Mucosa of descending colon (tissue), 3 donors: Measurements from ENCODE around the gene KCNG2. TPM values are rescaled to one million over a fixed set of nuclear protein-coding genes. Genes with fewer than 3 reads are reported as not detected.

Source experiments
- ATAC-seq: fragments of 200-7000 bp; cut with Tn5 transposase; one replicate; pipeline ENCODE4 v1.9.1; 2020; ENCODE audit warnings: mild to moderate bottlenecking, moderate library complexity
- DNase-seq, 3 donors: peaks; one replicate each; pipeline ENCODE4 v3.0.0-alpha.2; 2020
- H3K36me3 ChIP-seq: fragments of 200-600 bp; one replicate; pipeline ENCODE4 v1.8.0; 2021; ENCODE audit warnings: low read depth, mild to moderate bottlenecking
- H3K4me1 ChIP-seq: fragments of 200-600 bp; one replicate; pipeline ENCODE4 v1.8.0; 2021; ENCODE audit warnings: low read depth, mild to moderate bottlenecking
- H3K4me3 ChIP-seq: fragments of 200-600 bp; one replicate; pipeline ENCODE4 v1.8.0; 2021; ENCODE audit warnings: mild to moderate bottlenecking
- H3K9me3 ChIP-seq: fragments of 200-600 bp; one replicate; pipeline ENCODE4 v1.8.0; 2021; ENCODE audit warnings: mild to moderate bottlenecking
- intact Hi-C, 2 donors: fragments of 100-400 bp; cut with DNase I in 1 of 2; cut with micrococcal nuclease in 1 of 2; formaldehyde crosslinking; loops; one replicate each; pipeline versions ENCODE4 v1.11.0 to v1.11.1; 2022; cut with DNase I, micrococcal nuclease
- total RNA-seq, 3 donors: library from RNA; stranded (reverse); fragmentation: NEBNext Ultra II Directional in 2 of 3; extraction: Animal tissue kit (Norgen Biotek cat#: 25700) in 2 of 3; gene quantifications; one replicate each; pipeline versions ENCODE4 v1.2.1 to v1.2.4, GENCODE V29; 2021 to 2023
- TF ChIP-seq, protein P1 (sequence below): fragments of 200-600 bp; IDR thresholded peaks from one replicate; pipeline ENCODE4 v1.8.0; 2022; ENCODE audit warnings: antibody characterized with exemption, mild to moderate bottlenecking
- donor health status: DM: no; HTN: no; CAD: no; lungs with moderate emphysema.
- donor health status: DM: no; HTN: no; CAD: no.
- donor health status: DM: no; HTN: yes; CAD: no.

Gene KCNG2
- total RNA-seq, 3 donors from 2014 or later: 0.19 TPM; not detected in 2

DNA sequence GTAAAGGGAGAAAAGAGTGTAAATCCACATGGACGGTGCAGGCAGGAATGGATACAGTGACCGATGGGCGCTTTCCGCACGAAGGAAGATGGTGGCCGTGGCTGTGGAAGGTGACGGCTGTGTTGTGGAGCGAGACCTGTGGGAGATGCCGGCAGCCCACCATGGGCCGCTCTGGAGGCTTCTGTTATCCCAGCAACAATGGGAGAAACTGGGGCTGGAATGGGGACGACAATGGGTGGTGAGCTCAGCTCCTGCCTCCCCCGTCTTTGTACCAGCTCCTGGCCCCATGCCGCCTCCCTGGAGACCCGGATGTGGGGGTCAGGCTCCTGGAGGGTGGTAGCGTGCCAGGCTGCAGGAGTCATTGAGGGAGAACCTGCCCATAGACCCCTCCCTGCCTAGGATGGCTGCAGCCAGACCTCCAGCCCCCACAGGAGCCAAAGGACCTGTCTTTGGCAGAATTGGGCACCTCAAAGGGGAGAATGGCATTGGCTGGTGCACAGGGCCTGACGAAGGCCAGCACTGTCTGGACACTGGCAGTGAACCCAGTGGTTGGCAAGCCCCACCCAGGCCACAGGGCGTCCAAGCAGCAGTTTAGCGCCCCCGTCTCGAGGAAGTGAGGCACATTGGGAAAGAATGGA lies 81.1 kb downstream of the KCNG2 start:
- TF ChIP-seq, protein P1, sequence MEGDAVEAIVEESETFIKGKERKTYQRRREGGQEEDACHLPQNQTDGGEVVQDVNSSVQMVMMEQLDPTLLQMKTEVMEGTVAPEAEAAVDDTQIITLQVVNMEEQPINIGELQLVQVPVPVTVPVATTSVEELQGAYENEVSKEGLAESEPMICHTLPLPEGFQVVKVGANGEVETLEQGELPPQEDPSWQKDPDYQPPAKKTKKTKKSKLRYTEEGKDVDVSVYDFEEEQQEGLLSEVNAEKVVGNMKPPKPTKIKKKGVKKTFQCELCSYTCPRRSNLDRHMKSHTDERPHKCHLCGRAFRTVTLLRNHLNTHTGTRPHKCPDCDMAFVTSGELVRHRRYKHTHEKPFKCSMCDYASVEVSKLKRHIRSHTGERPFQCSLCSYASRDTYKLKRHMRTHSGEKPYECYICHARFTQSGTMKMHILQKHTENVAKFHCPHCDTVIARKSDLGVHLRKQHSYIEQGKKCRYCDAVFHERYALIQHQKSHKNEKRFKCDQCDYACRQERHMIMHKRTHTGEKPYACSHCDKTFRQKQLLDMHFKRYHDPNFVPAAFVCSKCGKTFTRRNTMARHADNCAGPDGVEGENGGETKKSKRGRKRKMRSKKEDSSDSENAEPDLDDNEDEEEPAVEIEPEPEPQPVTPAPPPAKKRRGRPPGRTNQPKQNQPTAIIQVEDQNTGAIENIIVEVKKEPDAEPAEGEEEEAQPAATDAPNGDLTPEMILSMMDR: no peak
- no peaks in the 10 kb centered on the region for H3K36me3 ChIP-seq
- H3K9me3 ChIP-seq: no peaks in the 10 kb centered on the region
- ATAC-seq (no peak), DNase-seq (no peak)
- intact Hi-C loops: no loop called here
- no peaks in the 10 kb centered on the region for H3K4me1 ChIP-seq
- no peak overlapping the region for H3K4me3 ChIP-seq

GRCh38 chr18:79879566-79879965 lies 81.8 kb downstream of the KCNG2 start:
- no peaks in the 10 kb centered on the region for H3K4me1 ChIP-seq

DNA sequence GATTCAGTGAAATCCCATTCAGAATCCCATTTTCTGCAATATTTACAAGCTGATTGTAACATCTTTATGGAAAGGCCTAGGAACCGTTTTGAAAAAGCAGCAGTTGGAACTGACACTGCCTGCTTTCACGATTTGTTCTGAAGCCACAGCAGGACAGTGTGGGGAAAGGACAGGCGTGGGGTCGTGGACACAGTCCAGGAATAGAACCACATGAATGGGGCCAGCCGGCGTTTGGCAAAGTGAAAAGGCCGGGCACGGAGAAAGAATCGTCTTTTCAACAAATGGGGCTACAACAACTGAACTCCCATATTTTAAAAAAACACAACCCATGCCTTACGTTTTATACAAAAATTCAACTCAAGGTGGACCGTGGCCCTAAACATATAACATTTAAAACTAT lies 84.0 kb downstream of the KCNG2 start:
- no peaks in the 10 kb centered on the region for H3K4me1 ChIP-seq
- TF ChIP-seq, protein P1: no peak
- no peaks in the 10 kb centered on the region for H3K9me3 ChIP-seq
- no peak overlapping the region for H3K4me3 ChIP-seq
- intact Hi-C loops: no loop called here
- H3K36me3 ChIP-seq: no peaks in the 10 kb centered on the region
- no peak for ATAC-seq
- DNase-seq: no peak

More at GRCh38 chr18:79879566-79879965, 81.8 kb downstream of the KCNG2 start:
- Histone ChIP-seq H3K9me3 (no peaks in the 10 kb centered on the region), H3K4me3 (no peak overlapping the region), H3K36me3 (no peaks in the 10 kb centered on the region)
- DNase-seq (no peak), ATAC-seq (no peak)
- TF ChIP-seq, protein P1: no peak
- intact Hi-C loops: no loop called here

DNA sequence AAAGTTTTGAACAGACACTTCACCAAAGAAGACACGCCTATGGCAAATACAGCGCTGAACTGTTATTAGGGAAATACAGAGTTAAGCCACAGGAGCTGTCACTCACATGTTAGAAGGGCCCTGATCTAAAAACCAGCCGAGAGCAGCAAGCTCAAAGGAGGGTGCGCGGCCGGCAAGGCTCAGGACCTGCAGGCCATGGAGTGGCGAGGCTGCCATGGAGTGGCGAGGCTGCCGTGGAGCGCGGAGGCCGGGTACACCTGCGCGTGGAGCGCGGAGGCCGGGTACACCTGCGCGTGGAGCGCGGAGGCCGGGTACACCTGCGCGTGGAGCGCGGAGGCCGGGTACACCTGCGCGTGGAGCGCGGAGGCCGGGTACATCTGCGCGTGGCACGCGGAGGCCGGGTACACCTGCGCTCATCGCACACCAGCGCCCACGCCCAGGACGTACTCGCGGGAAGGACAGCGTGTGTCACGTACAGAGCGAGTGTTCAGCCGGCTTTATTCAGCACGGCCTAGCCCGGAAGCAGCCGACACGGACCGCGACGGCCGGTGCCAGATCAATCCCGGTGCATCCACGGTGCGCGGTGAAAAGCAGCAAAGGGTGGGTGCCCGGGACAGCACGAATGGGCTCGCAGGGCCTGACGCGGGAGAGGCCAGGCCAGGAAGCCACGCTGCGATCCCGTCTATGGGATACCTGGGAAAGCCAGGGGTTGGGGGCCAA lies 84.9 kb downstream of the KCNG2 start:
- Histone ChIP-seq H3K4me1 (no peaks in the 10 kb centered on the region), H3K4me3 (no peak overlapping the region), H3K9me3 (peaks cover 8% of the 10 kb centered on the region), H3K36me3 (no peaks in the 10 kb centered on the region)
- intact Hi-C loops: no loop called here
- DNase-seq (no peak), ATAC-seq (no peak)
- TF ChIP-seq, protein P1: no peak

- DNase-seq (no peak), ATAC-seq (no peak)
- Histone ChIP-seq H3K4me3 (no peak overlapping the region), H3K4me1 (no peaks in the 10 kb centered on the region), H3K9me3 (peaks cover 18% of the 10 kb centered on the region), H3K36me3 (no peaks in the 10 kb centered on the region)
- TF ChIP-seq, protein P1: no peak
- intact Hi-C loops: no loop called here
These were observed 85.9 kb downstream of the KCNG2 start for GRCh38 chr18:79883461-79884293.
